Measurements from ENCODE around the gene HLA-DQA2.
"Not testable (repeated sequence)": the region's sequence is repeated elsewhere in the genome, so short reads cannot be mapped to it uniquely, and the experiment has no call there.

Gene HLA-DQA2

DNA sequence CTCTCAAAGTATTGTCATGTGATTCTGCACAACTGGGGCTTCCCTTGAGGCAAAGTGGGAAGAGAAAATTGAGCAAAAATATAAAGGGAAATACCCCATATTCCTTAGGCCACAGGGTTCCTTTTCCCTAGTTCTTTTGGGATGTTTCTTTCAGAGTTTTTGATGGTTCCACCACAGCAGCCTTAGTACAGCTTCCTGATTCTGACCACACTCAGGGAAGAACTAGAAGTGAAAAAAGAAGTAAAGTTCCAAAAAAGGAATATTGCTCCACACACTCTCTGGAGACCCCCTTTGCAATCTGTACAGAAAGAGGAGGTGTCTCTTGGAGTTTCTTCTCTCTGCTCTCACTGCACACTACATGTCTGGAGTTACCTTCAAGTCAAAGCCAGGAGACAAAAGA is 27.9 kb upstream of the HLA-DQA2 start:
- TF ChIP-seq, protein P1, sequence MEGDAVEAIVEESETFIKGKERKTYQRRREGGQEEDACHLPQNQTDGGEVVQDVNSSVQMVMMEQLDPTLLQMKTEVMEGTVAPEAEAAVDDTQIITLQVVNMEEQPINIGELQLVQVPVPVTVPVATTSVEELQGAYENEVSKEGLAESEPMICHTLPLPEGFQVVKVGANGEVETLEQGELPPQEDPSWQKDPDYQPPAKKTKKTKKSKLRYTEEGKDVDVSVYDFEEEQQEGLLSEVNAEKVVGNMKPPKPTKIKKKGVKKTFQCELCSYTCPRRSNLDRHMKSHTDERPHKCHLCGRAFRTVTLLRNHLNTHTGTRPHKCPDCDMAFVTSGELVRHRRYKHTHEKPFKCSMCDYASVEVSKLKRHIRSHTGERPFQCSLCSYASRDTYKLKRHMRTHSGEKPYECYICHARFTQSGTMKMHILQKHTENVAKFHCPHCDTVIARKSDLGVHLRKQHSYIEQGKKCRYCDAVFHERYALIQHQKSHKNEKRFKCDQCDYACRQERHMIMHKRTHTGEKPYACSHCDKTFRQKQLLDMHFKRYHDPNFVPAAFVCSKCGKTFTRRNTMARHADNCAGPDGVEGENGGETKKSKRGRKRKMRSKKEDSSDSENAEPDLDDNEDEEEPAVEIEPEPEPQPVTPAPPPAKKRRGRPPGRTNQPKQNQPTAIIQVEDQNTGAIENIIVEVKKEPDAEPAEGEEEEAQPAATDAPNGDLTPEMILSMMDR (IDR thresholded peaks at IDR 0.05), result no peak
- no peak for DNase-seq (ENCODE audit: low spot score)
- no peak overlapping the region for H3K27ac ChIP-seq
- no peak overlapping the region for H3K4me3 ChIP-seq

DNA sequence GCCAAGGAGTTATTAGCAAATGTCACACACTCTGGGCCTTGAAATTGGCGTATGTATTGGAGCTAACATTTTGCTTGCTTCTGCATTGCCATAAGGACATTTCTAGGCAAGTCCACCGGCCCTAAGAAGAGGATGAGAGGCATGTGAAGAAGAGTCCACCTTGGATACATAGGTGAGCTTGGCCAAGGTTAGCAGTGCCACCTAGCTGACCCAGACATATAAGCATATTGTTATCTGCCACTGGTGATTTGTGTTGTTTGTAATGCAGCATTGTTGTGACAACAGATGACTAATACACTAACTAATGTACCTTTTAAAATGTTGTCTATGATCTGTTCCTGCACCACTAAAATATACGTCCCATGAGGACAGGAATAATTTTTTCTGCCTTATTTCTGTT is 24.8 kb upstream of the HLA-DQA2 start:
- TF ChIP-seq, protein P1 (IDR thresholded peaks at IDR 0.05), result no peak
- DNase-seq (ENCODE audit: low spot score), result no peak
- no peak overlapping the region for H3K27ac ChIP-seq

DNA sequence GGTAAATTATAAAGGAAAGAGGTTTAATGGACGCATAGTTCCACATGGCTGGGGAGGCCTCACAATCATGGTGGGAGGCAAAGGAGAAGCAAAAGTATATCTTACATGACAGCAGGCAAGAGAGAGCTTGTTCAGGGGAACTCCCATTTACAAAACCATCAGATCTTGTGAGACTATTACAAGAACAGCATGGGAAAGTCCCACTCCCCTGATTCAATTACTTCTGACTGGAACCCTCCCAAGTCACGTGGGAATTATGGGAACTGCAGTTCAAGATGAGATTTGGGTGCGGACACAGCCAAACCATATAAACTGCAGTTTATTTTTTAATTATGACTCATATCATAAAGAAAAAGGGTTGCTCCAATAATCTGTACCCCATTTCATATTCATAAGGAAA is 22.3 kb upstream of the HLA-DQA2 start:
- Histone ChIP-seq H3K4me3 (no peak overlapping the region), H3K27ac (no peak overlapping the region)
- TF ChIP-seq, protein P1 (IDR thresholded peaks at IDR 0.05), result no peak
- DNase-seq (ENCODE audit: low spot score), result no peak

More for the DNA sequence above, 24.8 kb upstream of the HLA-DQA2 start:
- no peak overlapping the region for H3K4me3 ChIP-seq

DNA sequence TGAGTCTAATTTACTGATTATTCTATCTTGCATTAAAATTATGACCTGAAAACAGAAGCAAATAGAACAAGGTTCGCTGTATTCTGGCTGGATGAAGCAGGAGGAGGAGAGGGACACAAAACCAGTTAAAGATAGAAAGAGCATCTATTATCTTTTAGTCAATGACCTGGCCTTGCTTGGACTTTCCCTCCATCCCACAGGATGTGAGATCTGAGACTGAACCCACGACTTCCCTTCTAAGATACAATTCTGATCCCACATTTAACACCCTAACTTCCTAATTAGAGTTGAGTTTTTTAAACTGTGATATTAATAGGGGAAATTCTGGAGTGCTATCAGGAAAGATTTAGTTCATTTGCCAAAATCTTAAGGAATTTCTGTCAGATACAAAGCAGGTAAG is 3.1 kb upstream of the HLA-DQA2 start:
- no peak for DNase-seq (ENCODE audit: low spot score)
- TF ChIP-seq, protein P1 (IDR thresholded peaks at IDR 0.05), result no peak
- Histone ChIP-seq H3K4me3 (no peak overlapping the region), H3K27ac (no peak overlapping the region)

DNA sequence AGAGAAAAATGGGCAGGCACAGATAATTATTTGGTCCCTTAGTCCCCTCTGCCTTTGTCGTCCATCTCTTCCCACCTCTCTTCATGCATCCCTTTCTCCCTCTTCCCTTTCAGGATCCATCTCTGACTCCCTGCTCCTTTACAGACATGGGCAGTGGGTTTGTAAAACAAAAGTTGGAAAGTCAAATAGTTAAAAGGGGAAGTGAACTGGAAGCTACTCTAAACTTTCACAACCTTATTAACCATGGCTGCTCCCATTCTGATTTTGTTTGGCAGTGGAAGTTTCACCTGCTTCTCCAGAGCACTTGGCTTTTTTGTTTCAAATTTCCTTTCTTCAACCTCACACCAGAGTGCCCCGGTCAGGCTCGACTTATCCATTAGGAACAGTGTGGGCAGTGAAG is 1.2 kb downstream of the HLA-DQA2 start:
- TF ChIP-seq, protein P1 (IDR thresholded peaks at IDR 0.05), result no peak
- Histone ChIP-seq H3K27ac (no peak overlapping the region), H3K4me3 (no peak overlapping the region)
- DNase-seq (ENCODE audit: low spot score), result no peak

DNA sequence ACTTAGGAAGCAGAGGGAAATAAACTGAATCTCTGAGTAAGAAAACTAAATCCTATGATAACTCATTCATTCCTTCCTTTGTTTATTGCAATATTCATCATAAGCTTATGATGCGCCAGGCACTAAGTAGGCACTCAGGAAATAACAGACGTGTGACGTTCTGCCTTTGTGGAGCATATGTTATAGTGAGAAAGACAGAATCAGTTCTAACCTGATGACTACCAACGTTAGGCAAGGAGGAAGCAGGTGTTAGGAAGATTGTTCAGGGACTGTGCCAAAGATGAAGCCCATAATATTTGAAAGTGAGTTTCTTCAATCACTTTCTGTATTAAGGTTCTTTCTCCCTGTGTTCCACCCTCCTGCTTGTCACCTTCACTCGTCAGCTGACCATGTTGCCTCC is 3.6 kb downstream of the HLA-DQA2 start:
- Histone ChIP-seq H3K4me3 (no peak overlapping the region), H3K27ac (no peak overlapping the region)
- DNase-seq (ENCODE audit: low spot score), result no peak
- TF ChIP-seq, protein P1 (IDR thresholded peaks at IDR 0.05), result no peak

DNA sequence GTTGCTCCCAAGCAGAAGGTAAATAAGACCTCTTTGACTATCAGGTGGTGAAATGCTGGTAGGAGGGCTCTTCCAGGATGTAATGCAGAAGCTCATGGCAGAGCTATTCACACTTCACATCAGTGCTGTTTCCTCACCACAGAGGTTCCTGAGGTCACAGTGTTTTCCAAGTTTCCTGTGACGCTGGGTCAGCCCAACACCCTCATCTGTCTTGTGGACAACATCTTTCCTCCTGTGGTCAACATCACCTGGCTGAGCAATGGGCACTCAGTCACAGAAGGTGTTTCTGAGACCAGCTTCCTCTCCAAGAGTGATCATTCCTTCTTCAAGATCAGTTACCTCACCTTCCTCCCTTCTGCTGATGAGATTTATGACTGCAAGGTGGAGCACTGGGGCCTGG is 4.5 kb downstream of the HLA-DQA2 start:
- not testable (repeated sequence) for H3K27ac ChIP-seq; DNase-seq (ENCODE audit: low spot score); H3K4me3 ChIP-seq

DNA sequence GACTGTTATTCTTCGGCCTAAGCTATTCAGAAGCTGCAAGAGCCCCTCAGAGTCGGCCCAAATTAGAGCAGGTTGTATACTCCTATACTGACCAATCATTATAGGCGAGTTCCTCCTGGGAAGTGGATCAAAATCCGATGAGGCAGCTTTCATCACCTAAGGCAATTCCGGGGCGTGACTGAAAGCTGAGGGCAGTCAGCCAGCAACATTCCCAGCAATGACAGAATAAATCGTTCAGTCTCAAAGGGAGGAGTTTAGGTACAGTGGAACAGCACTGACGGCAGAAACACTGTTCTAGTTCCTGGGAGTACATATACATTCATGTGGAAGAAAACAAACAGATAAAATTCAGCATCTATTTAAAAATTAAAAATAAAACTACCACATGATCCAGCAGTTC is 11.4 kb downstream of the HLA-DQA2 start:
- DNase-seq (ENCODE audit: low spot score), result no peak
- TF ChIP-seq, protein P1 (IDR thresholded peaks at IDR 0.05), result no peak
- H3K27ac ChIP-seq, result no peak overlapping the region
- no peak overlapping the region for H3K4me3 ChIP-seq
